CD14-positive monocyte (primary cell): ENCODE data around the gene KRTAP10-4. TPM values are rescaled to one million over a fixed set of nuclear protein-coding genes. Genes with fewer than 3 reads are reported as not detected.

Experiments used
- DNase-seq, 3 donors: peaks; one replicate each; pipeline ENCODE4 v3.0.0-alpha.2; 2011 to 2022
- H2AFZ ChIP-seq: 2 replicates; pipeline ENCODE4 v1.6.0; 2012; ENCODE audit warnings: mild to moderate bottlenecking, low read depth, low read length, inconsistent platforms; ENCODE audit not compliant: insufficient read depth, poor library complexity, severe bottlenecking
- H3K27ac ChIP-seq, 2 donors: 1 replicate in 1 of 2; 2 replicates in 1 of 2; pipeline ENCODE4 v1.5.1; 2012 to 2013; ENCODE audit warnings: low read length in 2 of 2, control low read depth in 1 of 2, inconsistent platforms in 1 of 2, low read depth in 1 of 2, mild to moderate bottlenecking in 1 of 2
- H3K27me3 ChIP-seq, 2 donors: one replicate each; pipeline versions ENCODE4 v1.6.0 to v1.6.1; 2011 to 2013; ENCODE audit warnings: low read length in 2 of 2; ENCODE audit not compliant: control insufficient read depth in 2 of 2, insufficient read depth in 2 of 2
- H3K36me3 ChIP-seq, 2 donors: replicated peaks in 1 of 2; 1 replicate in 1 of 2; 2 replicates in 1 of 2; pipeline versions ENCODE4 v1.5.1 to v1.6.1; 2012 to 2013; ENCODE audit warnings: low read length in 2 of 2, control low read depth in 1 of 2, inconsistent platforms in 1 of 2, mild to moderate bottlenecking in 1 of 2; ENCODE audit not compliant: insufficient read depth in 2 of 2, control insufficient read depth in 1 of 2
- H3K4me1 ChIP-seq, 2 donors: 1 replicate in 1 of 2; 2 replicates in 1 of 2; pipeline versions ENCODE4 v1.5.1 to v1.6.1; 2012 to 2013; ENCODE audit warnings: low read length in 2 of 2, control low read depth in 1 of 2, inconsistent platforms in 1 of 2, mild to moderate bottlenecking in 1 of 2, moderate library complexity in 1 of 2; ENCODE audit not compliant: insufficient read depth in 2 of 2, control insufficient read depth in 1 of 2
- H3K4me2 ChIP-seq: replicated peaks from 2 replicates; pipeline ENCODE3; 2012; ENCODE audit warnings: low read length, moderate library complexity, mild to moderate bottlenecking; ENCODE audit not compliant: poor library complexity, severe bottlenecking; ENCODE audit errors: extremely low read depth
- H3K4me3 ChIP-seq, 3 experiments: fragments of 200-600 bp in 1 of 3; sonication (generic) in 1 of 3; replicated peaks in 1 of 3; 1 replicate in 2 of 3; 2 replicates in 1 of 3; pipeline ENCODE4 v1.5.1; 2011 to 2013; ENCODE audit warnings: low read length in 3 of 3, mild to moderate bottlenecking in 3 of 3, control low read depth in 2 of 3, low read depth in 2 of 3, inconsistent platforms in 1 of 3, moderate library complexity in 1 of 3
- H3K79me2 ChIP-seq: 2 replicates; pipeline ENCODE4 v1.6.0; 2012; ENCODE audit warnings: mild to moderate bottlenecking, control low read depth, inconsistent platforms, low read length, moderate library complexity; ENCODE audit not compliant: insufficient read depth
- H3K9ac ChIP-seq: 2 replicates; pipeline ENCODE4 v1.6.0; 2017; ENCODE audit warnings: low read length, mild to moderate bottlenecking; ENCODE audit not compliant: insufficient read depth, poor library complexity, severe bottlenecking
- H3K9me3 ChIP-seq, 2 donors: replicated peaks in 1 of 2; 1 replicate in 1 of 2; 2 replicates in 1 of 2; pipeline versions ENCODE4 v1.5.1 to v1.6.1; 2012 to 2013; ENCODE audit warnings: low read length in 2 of 2, control low read depth in 1 of 2; ENCODE audit not compliant: control insufficient read depth in 1 of 2, insufficient read depth in 1 of 2
- H4K20me1 ChIP-seq: 2 replicates; pipeline ENCODE4 v1.6.0; 2012; ENCODE audit warnings: mild to moderate bottlenecking, low read length, control low read depth, moderate library complexity; ENCODE audit not compliant: insufficient read depth
- H3K27ac Mint-ChIP-seq, 7 donors: one replicate each; pipeline ENCODE4 v1.8.0; 2020; ENCODE audit warnings: mild to moderate bottlenecking in 7 of 7, mixed read lengths in 7 of 7, moderate library complexity in 6 of 7, inconsistent platforms in 2 of 7
- H3K27me3 Mint-ChIP-seq, 3 donors: one replicate each; pipeline ENCODE4 v1.8.0; 2021 to 2022; ENCODE audit warnings: low read depth in 3 of 3, mild to moderate bottlenecking in 3 of 3, mixed read lengths in 3 of 3, moderate library complexity in 3 of 3, inconsistent platforms in 1 of 3
- H3K36me3 Mint-ChIP-seq, 2 donors: one replicate each; pipeline ENCODE4 v1.8.0; 2020; ENCODE audit warnings: mixed read lengths in 2 of 2, inconsistent platforms in 1 of 2, mild to moderate bottlenecking in 1 of 2
- H3K4me1 Mint-ChIP-seq: one replicate; pipeline ENCODE4 v1.8.0; 2020; ENCODE audit warnings: mild to moderate bottlenecking, mixed read lengths
- H3K4me3 Mint-ChIP-seq, 2 donors: one replicate each; pipeline ENCODE4 v1.8.0; 2020; ENCODE audit warnings: mild to moderate bottlenecking in 2 of 2, mixed read lengths in 2 of 2, moderate library complexity in 1 of 2
- H3K9me3 Mint-ChIP-seq, 7 donors: one replicate each; pipeline ENCODE4 v1.8.0; 2020 to 2022; ENCODE audit warnings: mixed read lengths in 7 of 7, mild to moderate bottlenecking in 6 of 7, moderate library complexity in 6 of 7, inconsistent platforms in 2 of 7
- CTCF ChIP-seq: fragments of 200-600 bp; IDR thresholded peaks from one replicate; pipeline ENCODE4 v1.8.0; 2022; ENCODE audit warnings: antibody characterized with exemption, mild to moderate bottlenecking
- WGBS: methylation state at CpG from one replicate; pipeline ENCODE4 v1.1.5; 2013; ENCODE audit warnings: missing lambda C conversion rate; ENCODE audit not compliant: insufficient coverage; 5-methylcytosine and 5-hydroxymethylcytosine counted together
- intact Hi-C, 2 donors: fragments of 100-400 bp; cut with micrococcal nuclease; formaldehyde crosslinking; loops; one replicate each; pipeline versions ENCODE4 v1.15.0 to v1.15.1; 2023
- polyA plus RNA-seq, 3 donors: library from polyadenylated mRNA; depleted of rRNA in 1 of 3; unstranded in 2 of 3; stranded (reverse) in 1 of 3; fragments of 300-500 nt in 2 of 3; fragments of >200 nt in 1 of 3; fragmentation: Illumina TruSeq in 2 of 3; gene quantifications; 1 replicate in 2 of 3; 2 replicates in 1 of 3; pipeline ENCODE4 v1.2.3, GENCODE V29; 2012 to 2021

Gene KRTAP10-4
- polyA plus RNA-seq, 3 donors, result not detected

GRCh38 chr21:44616591-44616926, 43.0 kb downstream of the KRTAP10-4 start:
- intact Hi-C loops, result no loop called here
- H4K20me1 ChIP-seq, result no peaks in the 10 kb centered on the region
- no peak overlapping the region for H3K4me2 ChIP-seq
- no peak for DNase-seq
- Mint-ChIP-seq H3K27me3 (peaks cover 3 to 12% (median 4%) of the 10 kb centered on the region in 3 donors), H3K4me1 (peaks cover 10% of the 10 kb centered on the region), H3K36me3 (no peaks in the 10 kb centered on the region), H3K27ac (no peak overlapping the region), H3K4me3 (no peak overlapping the region), H3K9me3 (peaks cover 17 to 29% (median 23%) of the 10 kb centered on the region in 7 donors)
- no peaks in the 10 kb centered on the region for H3K79me2 ChIP-seq
- no peaks in the 10 kb centered on the region for H3K36me3 ChIP-seq
- no peak for TF ChIP-seq CTCF
- peaks cover 11 to 16% of the 10 kb centered on the region in 2 donors for H3K9me3 ChIP-seq
- no peaks in the 10 kb centered on the region for H3K27me3 ChIP-seq
- H2AFZ ChIP-seq, result no peak overlapping the region
- no peak overlapping the region for H3K4me3 ChIP-seq
- H3K27ac ChIP-seq, result no peak overlapping the region
- 90% methylated on average over 16 of the region's 16 CpGs for WGBS
- no peaks in the 10 kb centered on the region for H3K4me1 ChIP-seq
- H3K9ac ChIP-seq, result no peak overlapping the region

GRCh38 chr21:44617071-44617501, 43.6 kb downstream of the KRTAP10-4 start:
- H3K36me3 Mint-ChIP-seq, result no peaks in the 10 kb centered on the region
- Histone ChIP-seq H2AFZ (no peak overlapping the region), H3K27ac (no peak overlapping the region), H3K4me2 (no peak overlapping the region), H3K9ac (no peak overlapping the region), H3K27me3 (no peaks in the 10 kb centered on the region), H3K4me3 (no peak overlapping the region), H4K20me1 (no peaks in the 10 kb centered on the region), H3K79me2 (no peaks in the 10 kb centered on the region), H3K9me3 (peaks cover 7 to 11% of the 10 kb centered on the region in 2 donors), H3K4me1 (no peaks in the 10 kb centered on the region), H3K36me3 (no peaks in the 10 kb centered on the region)
- H3K27ac Mint-ChIP-seq, result no peak overlapping the region
- no peak overlapping the region for H3K4me3 Mint-ChIP-seq
- peaks cover 10% of the 10 kb centered on the region for H3K4me1 Mint-ChIP-seq
- 83% methylated on average over 7 of the region's 8 CpGs for WGBS
- no peak for DNase-seq
- intact Hi-C loops, result no loop called here
- no peak for TF ChIP-seq CTCF
- peaks cover 4 to 12% (median 7%) of the 10 kb centered on the region in 3 donors for H3K27me3 Mint-ChIP-seq
- H3K9me3 Mint-ChIP-seq, result peaks cover 14 to 27% (median 18%) of the 10 kb centered on the region in 7 donors
